HepG2 (cell line): ENCODE data around the gene PDZD8. TPM values are rescaled to one million over a fixed set of nuclear protein-coding genes. Genes with fewer than 3 reads are reported as not detected.

ENCODE experiments used
- ATAC-seq: fragments of 200-7000 bp; cut with Tn5 transposase; 3 replicates; pipeline ENCODE4 v1.9.1; 2020; ENCODE audit warnings: mild to moderate bottlenecking, moderate library complexity
- BruUV-seq: library from RNA; stranded (reverse); fragments of 400-500 nt; replicated peaks from 2 replicates; lab custom pipeline; 2021; lab: Mats Ljungman, UMichigan
- CTCF ChIA-PET: fragments of 300-600 bp; formaldehyde crosslinking; extraction: SDS; loops from one replicate; lab custom pipeline; 2021; ENCODE audit warnings: low total read pairs, inconsistent platforms, low intra/inter-chr PET ratio; lab: Yijun Ruan, JAX
- POLR2A ChIA-PET: fragments of 350-600 bp; sonication (Branson Sonifier 250); formaldehyde crosslinking; loops from one replicate; lab custom pipeline; 2020; ENCODE audit warnings: antibody characterized with exemption, inconsistent platforms; lab: Yijun Ruan, JAX
- DNase-seq: peaks from one replicate; pipeline ENCODE4 v3.0.0-alpha.2; 2015; ENCODE audit warnings: low spot score
- FAIRE-seq: peaks from 3 replicates; lab custom pipeline; 2011; peaks lifted over from hg19 to GRCh38; lab: Jason Lieb, UNC
- H2AFZ ChIP-seq: one replicate; pipeline ENCODE4 v1.6.1; 2011; ENCODE audit warnings: low read length, inconsistent platforms
- H3K27ac ChIP-seq: fragments of 300-600 bp; 3 replicates; pipeline ENCODE4 v1.8.0; 2011; ENCODE audit warnings: mixed run types, mild to moderate bottlenecking, mixed read lengths, low read length, inconsistent platforms; ENCODE audit not compliant: insufficient read depth; ENCODE audit errors: extremely low read length
- H3K27me3 ChIP-seq, 2 experiments: fragments of 200-600 bp in 1 of 2; 2 replicates in 1 of 2; 3 replicates in 1 of 2; pipeline versions ENCODE4 v1.6.0 to v1.8.0; 2011; ENCODE audit warnings: low read length in 2 of 2, mild to moderate bottlenecking in 2 of 2, moderate library complexity in 2 of 2, inconsistent platforms in 1 of 2; ENCODE audit not compliant: insufficient read depth in 2 of 2, control insufficient read depth in 1 of 2
- H3K36me3 ChIP-seq, 2 experiments: fragments of 200-600 bp in 1 of 2; replicated peaks in 1 of 2; 2 replicates in 1 of 2; 3 replicates in 1 of 2; pipeline versions ENCODE4 v1.5.1 to v1.8.0; 2011; ENCODE audit warnings: low read length in 2 of 2, inconsistent platforms in 1 of 2; ENCODE audit not compliant: insufficient read depth in 2 of 2, control insufficient read depth in 1 of 2
- H3K4me1 ChIP-seq: 2 replicates; pipeline ENCODE4 v1.5.1; 2012; ENCODE audit warnings: low read length, inconsistent platforms; ENCODE audit not compliant: insufficient read depth
- H3K4me2 ChIP-seq: 2 replicates; pipeline ENCODE4 v1.6.0; 2011; ENCODE audit warnings: low read depth, low read length, inconsistent platforms
- H3K4me3 ChIP-seq, 3 experiments: fragments of 200-600 bp in 1 of 3; sonication (generic), shearing (Covaris generic) in 1 of 3; replicated peaks in 1 of 3; 2 replicates each; pipeline ENCODE4 v1.5.1; 2011 to 2016; ENCODE audit warnings: low read length in 3 of 3, inconsistent platforms in 2 of 3, low read depth in 2 of 3, mild to moderate bottlenecking in 2 of 3, control low read depth in 1 of 3, mixed read lengths in 1 of 3; ENCODE audit not compliant: insufficient read depth in 1 of 3
- H3K79me2 ChIP-seq: one replicate; pipeline ENCODE4 v1.6.1; 2011; ENCODE audit warnings: low read length, inconsistent platforms; ENCODE audit not compliant: insufficient read depth
- H3K9ac ChIP-seq: 2 replicates; pipeline ENCODE4 v1.6.0; 2011; ENCODE audit warnings: mild to moderate bottlenecking, low read depth, low read length, inconsistent platforms; ENCODE audit not compliant: insufficient read depth
- H3K9me3 ChIP-seq: 2 replicates; pipeline ENCODE4 v1.5.1; 2012; ENCODE audit warnings: mild to moderate bottlenecking, low read length
- H4K20me1 ChIP-seq: 2 replicates; pipeline ENCODE4 v1.6.0; 2011; ENCODE audit warnings: inconsistent platforms, mild to moderate bottlenecking, low read length, moderate library complexity; ENCODE audit not compliant: insufficient read depth
- ATRX ChIP-seq: sonication (generic); formaldehyde crosslinking; IDR thresholded peaks from 2 replicates; pipeline ENCODE4 v1.4.0; 2020; ENCODE audit warnings: missing genetic modification reagents, borderline replicate concordance
- CC2D1A ChIP-seq: sonication (generic); formaldehyde crosslinking; IDR thresholded peaks from 2 replicates; pipeline ENCODE4 v1.8.1; 2023; ENCODE audit warnings: mild to moderate bottlenecking, missing genetic modification reagents
- FOXC1 ChIP-seq: sonication (generic); formaldehyde crosslinking; IDR thresholded peaks from 2 replicates; pipeline ENCODE4 v1.8.0; 2022; ENCODE audit warnings: mild to moderate bottlenecking, missing genetic modification reagents, borderline replicate concordance
- GFI1 ChIP-seq: sonication (generic); formaldehyde crosslinking; IDR thresholded peaks from 2 replicates; pipeline ENCODE4 v1.5.0; 2020; ENCODE audit warnings: missing genetic modification reagents, mild to moderate bottlenecking, borderline replicate concordance
- HNF4G ChIP-seq, 2 experiments: sonication (generic) in 1 of 2; formaldehyde crosslinking in 1 of 2; IDR thresholded peaks; 2 replicates each; pipeline versions ENCODE4 v1.4.0 to v1.6.1; 2011 to 2020; ENCODE audit warnings: borderline replicate concordance in 2 of 2, low read depth in 2 of 2, mild to moderate bottlenecking in 2 of 2, low read length in 1 of 2, missing genetic modification reagents in 1 of 2, moderate library complexity in 1 of 2
- ISX ChIP-seq: sonication (generic); formaldehyde crosslinking; conservative IDR thresholded peaks from 2 replicates; pipeline ENCODE4 v1.5.0; 2020; ENCODE audit warnings: missing genetic modification reagents
- RBM22 ChIP-seq: fragments of 200-400 bp; formaldehyde crosslinking; optimal IDR thresholded peaks from 2 replicates; pipeline ENCODE3; 2017; ENCODE audit warnings: mild to moderate bottlenecking, low read length, moderate library complexity
- TOPORS ChIP-seq: sonication (generic); formaldehyde crosslinking; IDR thresholded peaks from 2 replicates; pipeline ENCODE4 v1.8.0; 2023; ENCODE audit warnings: mild to moderate bottlenecking, missing genetic modification reagents
- ZNF225 ChIP-seq: sonication (generic); formaldehyde crosslinking; IDR thresholded peaks from 2 replicates; pipeline ENCODE4 v1.4.0; 2020; ENCODE audit warnings: mild to moderate bottlenecking, missing genetic modification reagents
- ZNF432 ChIP-seq: sonication (generic); formaldehyde crosslinking; IDR thresholded peaks from 2 replicates; pipeline ENCODE4 v1.5.0; 2020; ENCODE audit warnings: missing genetic modification reagents, mild to moderate bottlenecking, borderline replicate concordance
- ZNF629 ChIP-seq: sonication (generic); formaldehyde crosslinking; conservative IDR thresholded peaks from 2 replicates; pipeline ENCODE4 v1.5.0; 2020; ENCODE audit warnings: missing genetic modification reagents
- ZNF75D ChIP-seq: sonication (generic); formaldehyde crosslinking; IDR thresholded peaks from 2 replicates; pipeline ENCODE4 v1.8.1; 2023; ENCODE audit warnings: missing genetic modification reagents, mild to moderate bottlenecking, borderline replicate concordance
- WGBS: methylation state at CpG from one replicate; pipeline ENCODE4 v1.1.6; 2017; ENCODE audit warnings: low lambda C conversion rate; 5-methylcytosine and 5-hydroxymethylcytosine counted together
- in situ Hi-C: cut with HindIII; loops from 2 replicates; pipeline ENCODE4 v1.10.0; 2017; ENCODE audit warnings: low pct_unique_long_range_greater_than_20kb; ENCODE audit not compliant: extremely low pct_ligation_motif_present
- intact Hi-C: fragments of 100-400 bp; cut with micrococcal nuclease; formaldehyde crosslinking; loops from one replicate; pipeline ENCODE4 v1.10.0; 2022; ENCODE audit not compliant: unreplicated experiment
- polyA plus RNA-seq, 8 experiments: library from polyadenylated mRNA; depleted of rRNA in 3 of 8; stranded (reverse) in 7 of 8; unstranded in 1 of 8; fragments of >200 nt; fragmentation: Illumina TruSeq in 4 of 8; extraction: Trizol in 4 of 8; gene quantifications; 2 replicates each; pipeline versions ENCODE4 v1.2.1 to v1.2.3, GENCODE V29; 2011 to 2016; ENCODE audit warnings: low read depth in 4 of 8, missing spikeins in 1 of 8, mixed read lengths in 1 of 8; ENCODE audit not compliant: insufficient read depth in 1 of 8
- total RNA-seq, 5 experiments: library from RNA; depleted of rRNA; stranded (reverse); fragments of >200 nt; fragmentation: Illumina TruSeq; extraction: Trizol; gene quantifications; 2 replicates each; pipeline ENCODE4 v1.2.3, GENCODE V29; 2016; ENCODE audit warnings: low read depth in 1 of 5

The PDZD8 gene
- total and polyA plus RNA-seq, 2 of the 13 experiments (the other 11 are each of a cell fraction or from before 2014, with no cell fraction given): 11.2 to 32.0 TPM

- 0 out of 2 replicates have a peak, but pooled peaks cover 2% of the 10 kb centered on the region for H4K20me1 ChIP-seq
- ATAC-seq (no peak), FAIRE-seq (no peak), DNase-seq (no peak)
- H2AFZ ChIP-seq: no peak overlapping the region
- H3K27me3 ChIP-seq: no peaks in the 10 kb centered on the region
- H3K27ac ChIP-seq: no peak overlapping the region
- in situ Hi-C loops: no loop called here
- CTCF ChIA-PET: no interaction called here
- H3K4me2 ChIP-seq: no peak overlapping the region
- H3K9ac ChIP-seq: no peak overlapping the region
- WGBS: 96% methylated on average over 12 of the region's 12 CpGs
- intact Hi-C loops: no loop called here
- peaks cover 9 to 58% of the 10 kb centered on the region in 2 experiments for H3K36me3 ChIP-seq
- TF ChIP-seq ISX (CRISPR knock-in tag) (no peak), RBM22 (peak; percentile 41)
- H3K9me3 ChIP-seq: no peaks in the 10 kb centered on the region
- BruUV-seq: no TSS peak
- no peaks in the 10 kb centered on the region for H3K4me1 ChIP-seq
- POLR2A ChIA-PET: no interaction called here
- H3K4me3 ChIP-seq: no peak overlapping the region
- no peaks in the 10 kb centered on the region for H3K79me2 ChIP-seq
Measured at GRCh38 chr10:117284716-117285494, 90.3 kb downstream of the PDZD8 start.

GRCh38 chr10:117277675-117278074, 97.6 kb downstream of the PDZD8 start:
- no peak for ATAC-seq

More at GRCh38 chr10:117277675-117278074, 97.6 kb downstream of the PDZD8 start:
- Histone ChIP-seq H4K20me1 (no peaks in the 10 kb centered on the region), H3K79me2 (no peaks in the 10 kb centered on the region), H3K36me3 (peaks cover 0 to 3% of the 10 kb centered on the region in 2 experiments; a peak in 1 of 5 replicates), H3K4me3 (no peak overlapping the region), H3K4me2 (no peak overlapping the region), H2AFZ (no peak overlapping the region), H3K27me3 (no peaks in the 10 kb centered on the region), H3K9ac (no peak overlapping the region), H3K27ac (no peak overlapping the region), H3K9me3 (no peaks in the 10 kb centered on the region)
- 98% methylated on average over 2 of the region's 2 CpGs for WGBS
- in situ Hi-C loops (no loop called here), intact Hi-C loops (no loop called here)
- no peak for DNase-seq
- POLR2A ChIA-PET: no interaction called here
- no TSS peak for BruUV-seq
- FAIRE-seq: no peak
- no peak for TF ChIP-seq ZNF432 (CRISPR knock-in tag)
- TF ChIP-seq ZNF225 (CRISPR knock-in tag): no peak
- no peak for TF ChIP-seq ATRX
- TF ChIP-seq HNF4G (IDR thresholded peaks at IDR 0.05; ENCODE audit: borderline replicate concordance, low read depth, low read length): no peak
- TF ChIP-seq HNF4G (CRISPR knock-in tag; IDR thresholded peaks at IDR 0.05; ENCODE audit: borderline replicate concordance, low read depth): no peak
- no peak for TF ChIP-seq GFI1 (CRISPR knock-in tag)
- no peak for TF ChIP-seq FOXC1
- no peak for TF ChIP-seq ZNF75D (CRISPR knock-in tag)
- no peak for TF ChIP-seq ZNF629 (CRISPR knock-in tag)
- TF ChIP-seq TOPORS (CRISPR knock-in tag): no peak
- TF ChIP-seq CC2D1A: no peak
- TF ChIP-seq, all 625 proteins: peak for 0
- CTCF ChIA-PET: no interaction called here
- H3K4me1 ChIP-seq: no peaks in the 10 kb centered on the region
